ENCODE data around the gene RPSA. TPM values are rescaled to one million over a fixed set of nuclear protein-coding genes. Genes with fewer than 3 reads are reported as not detected.

The RPSA gene
- total and polyA plus RNA-seq, 2 experiments from 2014 or later, result 1,591 to 1,827 TPM

- TF ChIP-seq ZNF462 (CRISPR knock-in tag; IDR thresholded peaks at IDR 0.05) (no peak), NANOG (IDR thresholded peaks at IDR 0.05; ENCODE audit: borderline replicate concordance) (no peak), STAT1 (IDR thresholded peaks at IDR 0.05; ENCODE audit: unreplicated experiment) (no peak)
These were observed 28.7 kb downstream of the RPSA start (continued) for GRCh38 chr3:39435006-39435748.

DNA sequence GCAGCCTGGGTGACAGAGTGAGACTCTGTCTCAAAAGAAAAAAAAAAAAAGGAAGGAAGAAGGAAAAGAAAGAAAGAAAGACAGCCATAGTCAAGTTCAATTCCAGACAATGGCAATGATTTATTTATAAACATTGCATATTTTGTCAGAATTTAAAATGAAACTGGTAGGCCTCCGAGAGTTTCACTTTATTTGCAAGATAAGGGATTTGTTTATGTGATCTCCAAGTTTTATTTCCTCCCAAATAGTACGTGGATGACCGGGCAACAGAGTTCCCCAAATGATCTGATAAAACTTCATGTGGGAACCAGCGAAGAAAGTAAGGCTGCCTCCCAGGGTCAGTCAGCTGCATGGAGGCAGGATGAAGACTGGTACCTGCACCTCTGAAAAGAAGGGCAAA is 32.4 kb downstream of the RPSA start:
- Histone ChIP-seq H4K20me1 (replicated peaks; ENCODE audit: insufficient read depth) (no peaks in the 10 kb centered on the region), H3K27me3 (ENCODE audit: insufficient read depth) (no peaks in the 10 kb centered on the region), H3F3A (replicated peaks; ENCODE audit: low read depth) (no peaks in the 10 kb centered on the region), H3K79me2 (replicated peaks; ENCODE audit: insufficient read depth) (no peaks in the 10 kb centered on the region), H3K4me3 (no peak overlapping the region), H3K36me3 (ENCODE audit: insufficient read depth) (no peaks in the 10 kb centered on the region), H3K4me2 (no peak overlapping the region), H3K9me2 (ENCODE audit: insufficient read depth) (peaks cover 7% of the 10 kb centered on the region; the same call in 1 of the 2 replicates), H3K27ac (ENCODE audit: low read depth) (no peak overlapping the region), H3K4me1 (ENCODE audit: insufficient read depth) (0 out of 2 replicates have a peak, but pooled peaks cover 6% of the 10 kb centered on the region), H2AFZ (peak overlapping the region; percentile 63)
- H3K9me3 Mint-ChIP-seq, result no peaks in the 10 kb centered on the region
- DNase-seq (ENCODE audit: low spot score) (no peak), ATAC-seq (no peak)
- TF ChIP-seq POLR2AphosphoS5 (IDR thresholded peaks at IDR 0.05; ENCODE audit: low read depth), result no peak
- TF ChIP-seq, protein P1, sequence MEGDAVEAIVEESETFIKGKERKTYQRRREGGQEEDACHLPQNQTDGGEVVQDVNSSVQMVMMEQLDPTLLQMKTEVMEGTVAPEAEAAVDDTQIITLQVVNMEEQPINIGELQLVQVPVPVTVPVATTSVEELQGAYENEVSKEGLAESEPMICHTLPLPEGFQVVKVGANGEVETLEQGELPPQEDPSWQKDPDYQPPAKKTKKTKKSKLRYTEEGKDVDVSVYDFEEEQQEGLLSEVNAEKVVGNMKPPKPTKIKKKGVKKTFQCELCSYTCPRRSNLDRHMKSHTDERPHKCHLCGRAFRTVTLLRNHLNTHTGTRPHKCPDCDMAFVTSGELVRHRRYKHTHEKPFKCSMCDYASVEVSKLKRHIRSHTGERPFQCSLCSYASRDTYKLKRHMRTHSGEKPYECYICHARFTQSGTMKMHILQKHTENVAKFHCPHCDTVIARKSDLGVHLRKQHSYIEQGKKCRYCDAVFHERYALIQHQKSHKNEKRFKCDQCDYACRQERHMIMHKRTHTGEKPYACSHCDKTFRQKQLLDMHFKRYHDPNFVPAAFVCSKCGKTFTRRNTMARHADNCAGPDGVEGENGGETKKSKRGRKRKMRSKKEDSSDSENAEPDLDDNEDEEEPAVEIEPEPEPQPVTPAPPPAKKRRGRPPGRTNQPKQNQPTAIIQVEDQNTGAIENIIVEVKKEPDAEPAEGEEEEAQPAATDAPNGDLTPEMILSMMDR (conservative IDR thresholded peaks at IDR 0.05; ENCODE audit: low read depth in 2 of 2), result no peak
- no peak for TF ChIP-seq EZH2 (IDR thresholded peaks at IDR 0.05; ENCODE audit: low read depth, unreplicated experiment)
- no peak for TF ChIP-seq EZH2phosphoT487 (IDR thresholded peaks at IDR 0.05; ENCODE audit: unreplicated experiment)
- no peak for TF ChIP-seq CREB1 (CRISPR knock-in tag; IDR thresholded peaks at IDR 0.05; ENCODE audit: low read depth)
- no peak for TF ChIP-seq ETS1 (IDR thresholded peaks at IDR 0.05)
- TF ChIP-seq NANOG (IDR thresholded peaks at IDR 0.05; ENCODE audit: borderline replicate concordance), result no peak
- no peak for TF ChIP-seq STAT1 (IDR thresholded peaks at IDR 0.05; ENCODE audit: unreplicated experiment)
- peaks cover 6% of the 10 kb centered on the region; the same call in 1 of the 3 replicates for H3K4me1 Mint-ChIP-seq
- no peak overlapping the region for H3K4me3 Mint-ChIP-seq
- no peaks in the 10 kb centered on the region for H3K36me3 Mint-ChIP-seq (ENCODE audit: low read depth)
- H3K27me3 Mint-ChIP-seq (ENCODE audit: insufficient read depth, low read depth, poor library complexity), result peaks cover 3% of the 10 kb centered on the region
- no peak overlapping the region for H3K27ac Mint-ChIP-seq
